ENCODE measurements around the gene DAPK1. TPM values are rescaled to one million over a fixed set of nuclear protein-coding genes. Genes with fewer than 3 reads are reported as not detected.

The DAPK1 gene
- total and polyA plus RNA-seq, 8 donors, result 9.0 to 88.7 (median 50.7) TPM

- H3K9me3 ChIP-seq, result no peaks in the 10 kb centered on the region
- H3K27me3 ChIP-seq, result no peaks in the 10 kb centered on the region
- no peak overlapping the region for H3K4me3 ChIP-seq
- no peak for DNase-seq
- peaks cover 16 to 72% (median 66%) of the 10 kb centered on the region in 4 donors for H3K36me3 ChIP-seq
- intact Hi-C loops (cut with DNase I; ENCODE audit: low total_unique reads), result no loop called here
- H3K27ac ChIP-seq, result no peak overlapping the region
- WGBS, 5 donors, result 69 to 87% (median 78%) methylated on average over 8 of the region's 8 CpGs
- TF ChIP-seq CTCF (IDR thresholded peaks at IDR 0.05), result no peak
- TF ChIP-seq EP300 (IDR thresholded peaks at IDR 0.05), result no peak
- no peak for TF ChIP-seq POLR2AphosphoS5 (IDR thresholded peaks at IDR 0.05)
- TF ChIP-seq POLR2A (IDR thresholded peaks at IDR 0.05), result no peak
- H3K4me1 ChIP-seq, result peaks cover 0 to 12% (median 1%) of the 10 kb centered on the region in 4 donors
Measured at GRCh38 chr9:87650611-87651295, 153.1 kb downstream of the DAPK1 start.

GRCh38 chr9:87651431-87651830 is 153.8 kb downstream of the DAPK1 start:
- WGBS, 5 donors, result 72 to 90% (median 84%) methylated on average over 10 of the region's 10 CpGs
- Histone ChIP-seq H3K4me1 (peaks cover 0 to 18% (median 7%) of the 10 kb centered on the region in 4 donors), H3K27me3 (no peaks in the 10 kb centered on the region), H3K4me3 (no peak overlapping the region), H3K36me3 (peaks cover 14 to 71% (median 59%) of the 10 kb centered on the region in 4 donors), H3K27ac (no peak overlapping the region), H3K9me3 (no peaks in the 10 kb centered on the region)
- TF ChIP-seq POLR2A (IDR thresholded peaks at IDR 0.05), result no peak
- TF ChIP-seq EP300 (IDR thresholded peaks at IDR 0.05), result no peak
- no peak for TF ChIP-seq POLR2AphosphoS5 (IDR thresholded peaks at IDR 0.05)
- TF ChIP-seq CTCF (IDR thresholded peaks at IDR 0.05), result no peak
- intact Hi-C loops (cut with DNase I; ENCODE audit: low total_unique reads), result no loop called here
- no peak for DNase-seq

GRCh38 chr9:87653941-87654340 is 156.3 kb downstream of the DAPK1 start:
- no peak for TF ChIP-seq POLR2AphosphoS5 (IDR thresholded peaks at IDR 0.05)
- no peak for TF ChIP-seq POLR2A (IDR thresholded peaks at IDR 0.05)
- no peak for TF ChIP-seq CTCF (IDR thresholded peaks at IDR 0.05)
- no peak for TF ChIP-seq EP300 (IDR thresholded peaks at IDR 0.05)
- no peak overlapping the region for H3K27ac ChIP-seq
- no peaks in the 10 kb centered on the region for H3K9me3 ChIP-seq
- intact Hi-C loops (cut with DNase I; ENCODE audit: low total_unique reads), result no loop called here
- no peak overlapping the region for H3K4me3 ChIP-seq
- 75 to 93% (median 86%) methylated on average over 3 of the region's 3 CpGs for WGBS, 5 donors
- H3K36me3 ChIP-seq, result peaks cover 27 to 62% (median 50%) of the 10 kb centered on the region in 4 donors
- no peak for DNase-seq
- no peaks in the 10 kb centered on the region for H3K27me3 ChIP-seq
- H3K4me1 ChIP-seq, result peaks cover 0 to 26% (median 9%) of the 10 kb centered on the region in 4 donors

GRCh38 chr9:87655731-87656130 is 158.1 kb downstream of the DAPK1 start:
- Histone ChIP-seq H3K4me1 (peaks cover 0 to 22% (median 9%) of the 10 kb centered on the region in 4 donors), H3K4me3 (no peak overlapping the region), H3K9me3 (no peaks in the 10 kb centered on the region), H3K27ac (no peak overlapping the region), H3K36me3 (peaks cover 23 to 59% (median 50%) of the 10 kb centered on the region in 4 donors), H3K27me3 (no peaks in the 10 kb centered on the region)
- DNase-seq, result no peak
- TF ChIP-seq POLR2A (IDR thresholded peaks at IDR 0.05) (no peak), POLR2AphosphoS5 (IDR thresholded peaks at IDR 0.05) (no peak), CTCF (IDR thresholded peaks at IDR 0.05) (no peak), EP300 (IDR thresholded peaks at IDR 0.05) (no peak)
- intact Hi-C loops (cut with DNase I; ENCODE audit: low total_unique reads), result no loop called here
- 89 to 96% (median 92%) methylated on average over 9 of the region's 9 CpGs for WGBS, 5 donors

Data from stomach (tissue), 9 donors.